CD4-positive, alpha-beta T cell treated with Interleukin-6 for 4 hours (primary cell): ENCODE measurements around the gene PDK2.

Source experiments
- DNase-seq: peaks from one replicate; pipeline ENCODE4 v3.0.0-alpha.2; 2020; ENCODE audit warnings: mixed read lengths

PDK2 gene

DNA sequence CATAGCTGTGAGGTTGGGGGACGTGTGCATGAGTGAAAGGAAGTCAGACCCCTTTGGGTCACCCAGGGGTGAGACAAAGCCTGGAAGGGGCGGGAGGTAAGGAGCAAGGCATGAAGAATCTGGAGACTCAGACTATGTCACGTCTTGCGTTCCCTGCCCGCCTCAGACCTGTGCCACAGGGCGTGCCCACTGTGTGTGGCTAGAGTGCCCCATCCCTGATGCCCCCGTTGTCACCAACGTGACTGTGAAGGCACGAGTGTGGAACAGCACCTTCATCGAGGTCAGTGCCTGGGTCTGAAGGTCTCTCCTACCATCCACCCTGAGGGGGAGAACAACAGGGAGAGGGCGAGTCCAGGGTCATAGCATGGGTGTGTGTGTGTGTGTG, 15.1 kb upstream of the PDK2 start:
- DNase-seq, result no peak

DNA sequence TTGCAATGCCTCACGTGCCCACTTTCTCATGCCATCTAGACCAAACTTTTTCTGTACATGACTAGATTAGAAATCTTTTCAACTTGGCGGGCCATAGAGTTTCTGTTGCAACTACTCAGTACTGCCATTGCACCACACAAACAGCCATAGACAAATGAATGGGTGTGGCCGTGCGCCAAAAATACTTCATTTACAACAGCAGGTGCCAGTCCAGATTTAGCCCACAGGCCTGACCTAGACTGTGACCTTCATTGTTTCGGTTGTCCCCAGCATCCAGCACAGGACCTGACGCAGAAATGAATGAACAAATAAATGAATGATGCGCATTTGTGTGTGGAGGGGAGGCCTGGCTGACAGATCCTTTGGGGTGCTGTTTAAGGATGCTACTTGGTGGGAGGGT, 14.3 kb upstream of the PDK2 start:
- no peak for DNase-seq

DNA sequence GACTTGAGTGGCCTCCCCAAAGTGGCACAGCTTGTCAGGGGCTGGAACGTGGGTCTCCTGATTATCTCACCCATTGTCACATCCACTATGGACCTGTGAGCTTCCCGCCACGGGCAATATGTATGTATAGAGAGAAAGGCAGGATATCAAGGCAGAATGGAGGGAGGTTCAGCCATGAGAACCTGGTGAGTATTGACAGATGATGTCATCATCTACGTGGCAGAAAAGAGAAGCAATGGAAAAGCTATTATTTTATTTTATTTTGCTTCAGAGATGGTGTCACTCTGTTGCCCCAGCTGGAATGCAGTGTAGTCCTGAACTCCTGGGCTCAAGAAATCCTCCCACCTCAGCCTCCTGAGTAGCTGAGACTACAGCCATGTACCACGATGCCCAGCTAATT, 13.4 kb upstream of the PDK2 start:
- no peak for DNase-seq

DNA sequence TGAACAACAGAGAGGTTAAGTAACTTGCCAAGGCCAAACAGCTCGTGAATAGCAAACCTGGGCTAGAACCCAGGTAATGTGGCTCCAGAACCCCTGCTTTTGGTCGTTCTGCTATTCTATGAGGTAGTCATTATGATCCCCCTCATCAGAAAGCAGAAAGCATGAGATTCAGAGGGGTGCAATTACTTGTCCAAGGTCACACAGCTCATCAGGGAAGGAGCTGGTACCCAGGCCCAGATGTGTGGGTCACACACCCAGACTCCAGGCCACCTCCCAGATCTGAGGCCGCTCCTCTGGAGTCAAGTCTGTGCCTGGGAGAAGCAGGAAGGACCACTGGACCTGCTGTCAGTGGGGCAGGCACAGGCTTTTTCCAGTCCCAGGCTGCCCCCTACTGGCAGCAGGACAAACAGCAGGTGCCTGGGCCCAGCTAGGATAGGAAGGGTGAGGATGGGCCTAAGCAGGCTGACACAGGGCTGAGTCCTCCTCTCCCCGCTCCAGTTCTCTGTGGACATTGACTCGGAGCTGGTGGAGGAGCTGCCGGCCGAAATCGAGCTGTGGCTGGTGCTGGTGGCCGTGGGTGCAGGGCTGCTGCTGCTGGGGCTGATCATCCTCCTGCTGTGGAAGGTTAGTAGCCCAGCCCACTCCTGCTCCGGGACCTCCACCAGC, 7.8 kb upstream of the PDK2 start:
- DNase-seq, result peak; percentile 81

DNA sequence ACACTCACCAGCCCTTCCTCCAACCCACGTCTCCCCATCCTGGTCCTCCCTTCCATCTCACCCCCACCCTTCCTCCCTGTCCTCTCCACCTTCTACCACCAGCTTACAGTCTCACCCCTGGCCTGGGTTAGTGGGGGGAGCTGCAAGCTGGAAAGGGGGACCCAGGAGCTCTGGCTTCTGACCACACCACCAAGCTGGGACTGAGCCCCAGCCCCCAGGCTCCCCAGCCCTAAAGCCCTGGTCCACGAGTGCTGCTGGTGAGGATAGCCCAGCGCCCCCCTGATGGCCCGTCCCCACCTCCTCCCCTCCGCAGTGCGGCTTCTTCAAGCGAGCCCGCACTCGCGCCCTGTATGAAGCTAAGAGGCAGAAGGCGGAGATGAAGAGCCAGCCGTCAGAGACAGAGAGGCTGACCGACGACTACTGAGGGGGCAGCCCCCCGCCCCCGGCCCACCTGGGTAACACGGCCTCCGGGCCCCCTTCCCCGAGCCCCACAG, 7.2 kb upstream of the PDK2 start:
- DNase-seq, result no peak

DNA sequence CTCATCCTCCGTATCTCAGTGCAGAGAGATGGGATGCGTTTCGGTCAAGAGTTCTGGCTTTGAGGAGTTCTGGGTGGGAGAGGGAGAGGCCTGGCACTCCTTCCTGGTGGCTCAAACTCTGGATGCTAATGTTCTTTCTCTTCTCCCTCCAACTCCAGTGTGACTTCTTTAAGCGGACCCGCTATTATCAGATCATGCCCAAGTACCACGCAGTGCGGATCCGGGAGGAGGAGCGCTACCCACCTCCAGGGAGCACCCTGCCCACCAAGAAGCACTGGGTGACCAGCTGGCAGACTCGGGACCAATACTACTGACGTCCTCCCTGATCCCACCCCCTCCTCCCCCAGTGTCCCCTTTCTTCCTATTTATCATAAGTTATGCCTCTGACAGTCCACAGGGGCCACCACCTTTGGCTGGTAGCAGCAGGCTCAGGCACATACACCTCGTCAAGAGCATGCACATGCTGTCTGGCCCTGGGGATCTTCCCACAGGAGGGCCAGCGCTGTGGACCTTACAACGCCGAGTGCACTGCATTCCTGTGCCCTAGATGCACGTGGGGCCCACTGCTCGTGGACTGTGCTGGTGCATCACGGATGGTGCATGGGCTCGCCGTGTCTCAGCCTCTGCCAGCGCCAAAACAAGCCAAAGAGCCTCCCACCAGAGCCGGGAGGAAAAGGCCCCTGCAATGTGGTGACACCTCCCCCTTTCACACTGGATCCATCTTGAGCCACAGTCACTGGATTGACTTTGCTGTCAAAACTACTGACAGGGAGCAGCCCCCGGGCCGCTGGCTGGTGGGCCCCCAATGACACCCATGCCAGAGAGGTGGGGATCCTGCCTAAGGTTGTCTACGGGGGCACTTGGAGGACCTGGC, 6.0 kb upstream of the PDK2 start:
- DNase-seq, result no peak

DNA sequence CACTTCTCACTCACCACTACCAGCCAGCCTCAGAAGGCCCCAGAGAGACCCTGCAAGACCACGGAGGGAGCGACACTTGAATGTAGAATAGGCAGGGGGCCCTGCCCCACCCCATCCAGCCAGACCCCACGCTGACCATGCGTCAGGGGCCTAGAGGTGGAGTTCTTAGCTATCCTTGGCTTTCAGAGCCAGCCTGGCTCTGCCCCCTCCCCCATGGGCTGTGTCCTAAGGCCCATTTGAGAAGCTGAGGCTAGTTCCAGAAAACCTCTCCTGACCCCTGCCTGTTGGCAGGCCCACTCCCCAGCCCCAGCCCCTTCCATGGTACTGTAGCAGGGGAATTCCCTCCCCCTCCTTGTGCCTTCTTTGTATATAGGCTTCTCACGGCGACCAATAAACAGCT, 5.1 kb upstream of the PDK2 start:
- no peak for DNase-seq

DNA sequence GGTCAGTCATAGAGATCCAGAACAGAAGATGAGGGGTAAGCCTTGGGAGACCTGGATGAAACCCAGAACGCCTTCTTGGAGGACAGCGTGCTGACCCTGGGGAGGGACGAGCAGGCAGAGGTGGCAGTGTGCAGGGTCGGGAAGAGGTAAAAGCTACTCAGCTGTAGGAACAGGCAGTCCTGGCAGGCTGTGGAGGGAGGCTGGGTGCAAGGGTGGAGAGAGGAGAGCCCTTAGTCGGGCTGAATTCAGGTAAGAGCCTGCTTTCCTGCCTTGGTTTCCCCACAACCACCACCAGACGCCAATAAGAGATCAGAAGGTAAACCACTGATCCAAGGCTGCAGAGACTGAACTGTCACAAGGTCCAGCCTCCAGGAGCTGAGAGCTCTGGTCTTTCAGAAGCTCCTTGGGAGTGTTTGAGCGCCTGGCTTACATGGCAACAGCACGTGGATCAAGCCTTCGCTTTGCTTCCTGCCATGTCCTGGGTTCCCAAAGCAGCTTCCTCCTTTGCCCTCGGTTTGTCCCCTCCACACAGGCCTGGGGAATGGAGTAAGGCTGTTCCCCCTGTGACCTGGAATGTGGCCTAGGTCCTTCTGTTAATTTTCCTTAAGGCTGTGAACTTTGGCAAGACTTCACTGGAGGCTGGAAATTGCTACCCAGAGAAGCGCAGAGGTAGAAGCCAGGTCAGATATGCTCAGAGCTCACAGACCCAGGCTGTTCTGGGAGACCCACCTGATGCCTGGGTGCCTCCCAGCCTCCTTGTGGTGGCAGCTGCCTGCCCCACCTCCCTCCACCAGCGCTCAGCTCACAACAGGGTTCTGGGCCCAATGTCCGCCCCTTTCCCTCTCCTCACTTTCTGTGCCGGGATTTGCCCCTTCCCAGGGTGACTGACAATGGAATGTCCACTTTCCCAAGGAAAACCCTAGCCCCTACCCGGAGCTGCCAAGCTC, 3.9 kb upstream of the PDK2 start:
- no peak for DNase-seq

DNA sequence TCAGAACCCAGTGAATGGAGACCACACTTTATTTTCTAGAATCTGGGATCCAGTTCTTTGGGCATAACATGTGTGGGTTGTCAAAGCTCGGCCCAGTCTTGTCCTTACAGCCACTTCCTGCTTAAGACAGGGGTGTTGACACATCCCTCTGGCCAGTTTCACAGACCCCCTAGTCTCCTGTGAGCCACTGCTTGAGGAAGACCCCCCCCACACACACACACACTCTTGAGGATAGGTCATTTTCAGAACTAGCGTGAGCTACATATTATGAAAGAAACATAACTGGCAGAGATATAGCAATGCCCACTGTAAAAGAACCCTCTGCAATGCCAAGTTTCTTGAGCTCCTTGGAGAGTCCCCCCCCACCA, 3.2 kb upstream of the PDK2 start:
- no peak for DNase-seq

DNA sequence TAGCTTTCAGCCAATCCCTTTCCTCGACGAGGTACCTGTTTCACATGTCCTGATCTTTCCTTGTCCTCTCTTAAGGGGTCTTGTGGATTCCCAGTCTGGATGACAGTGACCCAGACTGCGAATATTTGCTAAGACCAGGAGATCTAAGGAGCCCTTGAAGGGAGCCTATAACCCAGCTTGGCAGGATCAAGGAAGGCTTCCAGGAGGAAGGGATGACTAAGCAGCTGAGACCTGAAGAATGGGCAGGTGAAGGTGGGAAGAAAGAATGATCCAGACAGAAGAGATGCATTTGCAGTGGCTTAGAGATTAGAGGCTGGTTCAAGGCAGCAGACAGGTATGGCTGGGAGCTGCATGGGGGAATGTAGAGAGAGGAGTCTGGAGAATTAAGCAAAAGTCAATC, 1.9 kb upstream of the PDK2 start:
- no peak for DNase-seq

DNA sequence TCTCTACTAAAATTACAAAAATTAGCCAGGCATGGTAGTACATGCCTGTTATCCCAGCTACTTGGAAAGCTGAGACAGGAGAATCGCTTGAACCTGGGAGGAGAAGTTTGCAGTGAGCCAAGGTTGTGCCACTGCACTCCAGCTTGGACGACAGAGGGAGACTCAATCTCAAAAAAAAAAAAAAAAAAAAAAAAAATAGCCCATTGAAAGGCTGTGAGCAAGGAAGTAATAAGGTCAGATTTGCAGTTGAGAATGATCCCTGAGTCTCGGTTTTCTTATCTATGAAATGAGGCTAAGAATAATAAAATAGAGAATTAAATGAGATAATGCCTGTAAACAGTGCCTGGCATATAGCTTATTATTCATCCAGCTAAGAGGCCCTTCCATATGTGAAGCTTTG, 1.3 kb upstream of the PDK2 start:
- no peak for DNase-seq

DNA sequence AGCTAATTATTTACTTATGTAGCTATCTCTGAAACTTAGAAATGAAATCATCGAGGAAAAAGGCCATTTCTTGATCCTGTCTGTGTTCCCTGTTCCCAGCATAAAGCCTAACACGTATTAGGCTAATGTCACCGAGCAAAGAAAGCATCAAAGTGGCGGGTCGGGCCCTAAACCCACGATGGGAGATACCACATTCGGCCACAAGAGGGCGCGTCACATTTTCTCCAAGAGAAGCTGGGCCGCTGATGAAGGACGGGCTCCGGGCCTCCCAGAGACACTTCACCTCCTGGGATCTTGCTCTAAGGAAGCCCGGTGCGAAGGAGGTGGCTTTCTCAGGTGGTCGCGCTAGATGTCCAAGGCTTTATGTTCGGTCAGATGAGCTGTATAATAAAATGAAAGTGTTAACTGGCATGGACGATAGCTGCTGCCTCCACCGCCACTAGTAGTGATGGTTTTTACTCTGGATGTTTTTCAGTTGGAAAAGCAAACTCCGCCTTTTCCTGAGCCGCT, 853 bp upstream of the PDK2 start:
- peak; percentile 94 for DNase-seq

DNA sequence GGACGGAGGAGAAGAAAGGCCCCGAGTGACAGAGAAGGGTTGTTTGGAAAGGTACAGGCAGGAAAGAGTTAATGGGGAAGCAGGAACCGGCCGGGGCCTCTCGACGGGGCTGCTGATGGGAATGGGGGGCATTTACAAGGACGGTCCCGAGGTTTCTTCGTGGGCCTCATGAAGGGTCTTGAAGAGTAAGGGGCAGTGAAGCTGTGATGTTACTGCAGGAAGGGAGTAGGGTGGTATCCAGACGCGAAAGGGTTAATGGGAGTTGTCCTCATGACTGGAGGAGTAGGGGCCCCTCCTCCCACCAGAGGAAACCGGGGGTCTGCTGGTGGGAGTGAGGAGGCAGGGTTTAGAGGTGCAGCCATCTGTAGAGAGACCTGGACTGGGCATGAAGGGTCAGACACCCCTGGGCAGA, 481 bp downstream of the PDK2 start:
- no peak for DNase-seq

DNA sequence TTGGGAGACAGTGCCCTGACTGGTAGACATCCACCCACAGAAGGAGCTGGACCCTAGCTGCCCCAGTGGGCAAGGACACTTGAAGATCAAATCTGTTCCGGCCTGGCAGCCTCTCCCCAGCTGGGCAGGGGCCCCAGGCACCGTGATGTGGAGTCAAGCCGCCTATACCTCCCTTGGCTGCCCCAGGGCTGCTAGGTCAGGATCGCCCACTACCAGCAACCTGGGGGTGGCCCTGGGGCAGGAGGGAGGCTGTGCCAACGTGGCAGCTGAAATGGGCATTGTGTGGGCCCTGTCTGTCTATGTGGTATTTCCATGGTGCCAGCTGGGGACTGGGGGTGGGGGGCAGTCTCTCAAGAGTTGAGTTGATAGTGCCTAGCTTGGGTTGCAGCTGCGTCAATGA, 941 bp downstream of the PDK2 start:
- DNase-seq, result no peak

DNA sequence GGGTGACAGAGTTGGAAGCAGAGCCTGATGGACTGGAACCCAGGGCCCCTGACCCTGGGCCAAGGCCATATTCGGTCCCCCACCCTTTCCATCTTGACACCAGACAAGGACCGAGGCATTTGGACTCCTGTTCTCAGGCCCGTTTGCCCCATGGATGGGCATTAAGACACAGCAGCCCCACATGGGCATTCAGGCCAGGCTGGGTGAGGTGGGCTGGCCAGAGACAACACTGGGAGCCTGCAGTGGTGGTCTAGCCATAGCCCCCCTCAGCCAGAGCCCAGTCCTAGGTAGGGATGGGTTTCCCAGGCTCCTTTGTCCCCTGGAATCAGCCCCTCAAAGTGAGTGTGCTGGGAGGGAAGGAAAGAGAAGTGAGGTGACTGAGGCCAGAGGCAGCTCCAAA, 1.6 kb downstream of the PDK2 start:
- DNase-seq, result no peak

DNA sequence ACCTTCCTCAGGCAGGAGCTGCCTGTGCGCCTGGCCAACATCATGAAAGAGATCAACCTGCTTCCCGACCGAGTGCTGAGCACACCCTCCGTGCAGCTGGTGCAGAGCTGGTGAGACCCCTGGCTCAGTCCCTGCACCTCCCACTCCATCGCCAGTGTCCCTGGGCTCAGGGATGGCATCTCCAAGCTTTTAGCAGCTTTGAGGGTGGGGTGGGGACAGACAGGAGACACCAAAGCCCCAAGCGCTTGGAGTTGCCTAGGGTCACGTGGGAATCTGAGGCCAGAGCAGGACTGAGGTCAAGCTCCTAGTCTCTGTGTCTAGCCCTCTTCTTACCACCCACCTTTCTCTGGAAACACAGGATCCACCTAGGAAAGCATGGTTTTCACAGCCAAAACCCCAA, 2.3 kb downstream of the PDK2 start:
- DNase-seq, result no peak

DNA sequence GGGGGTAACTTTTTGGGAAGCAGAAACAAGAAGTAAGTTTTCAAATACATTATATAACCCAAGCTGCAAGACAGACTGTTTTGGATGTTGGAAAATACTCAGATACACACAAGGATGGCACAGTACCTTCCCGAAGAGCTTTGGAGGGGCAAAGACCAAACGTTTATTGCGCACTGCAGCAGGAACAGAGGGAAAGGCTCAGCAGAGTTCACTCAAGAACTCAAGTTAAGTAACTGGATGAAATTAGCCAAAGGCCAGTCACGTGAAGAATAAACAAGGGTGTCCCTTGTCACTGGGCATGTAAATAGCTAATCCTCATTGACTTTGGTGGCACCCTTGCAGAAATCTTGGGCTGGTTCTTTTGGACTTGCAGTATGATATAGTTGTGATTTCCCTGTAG, 2.8 kb downstream of the PDK2 start:
- no peak for DNase-seq

DNA sequence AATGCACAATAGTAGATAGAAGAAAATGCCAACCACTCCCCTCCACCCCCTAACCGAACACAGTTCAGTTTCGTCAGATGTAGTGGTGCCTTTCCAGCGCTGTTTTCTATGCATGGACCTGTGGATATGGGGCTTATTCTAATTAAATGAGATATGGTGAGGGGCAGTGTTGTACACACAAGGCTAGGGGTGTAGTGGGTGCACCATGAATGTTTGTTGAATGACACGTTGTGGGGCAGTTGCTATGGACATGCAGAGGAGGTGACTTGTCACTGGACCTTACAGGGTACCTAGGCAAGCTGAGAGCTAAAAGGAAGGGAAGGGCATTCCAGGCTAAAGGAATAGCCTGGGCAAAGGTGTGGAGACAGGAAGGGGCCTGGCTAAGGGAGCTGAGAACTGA, 3.4 kb downstream of the PDK2 start:
- DNase-seq, result no peak

DNA sequence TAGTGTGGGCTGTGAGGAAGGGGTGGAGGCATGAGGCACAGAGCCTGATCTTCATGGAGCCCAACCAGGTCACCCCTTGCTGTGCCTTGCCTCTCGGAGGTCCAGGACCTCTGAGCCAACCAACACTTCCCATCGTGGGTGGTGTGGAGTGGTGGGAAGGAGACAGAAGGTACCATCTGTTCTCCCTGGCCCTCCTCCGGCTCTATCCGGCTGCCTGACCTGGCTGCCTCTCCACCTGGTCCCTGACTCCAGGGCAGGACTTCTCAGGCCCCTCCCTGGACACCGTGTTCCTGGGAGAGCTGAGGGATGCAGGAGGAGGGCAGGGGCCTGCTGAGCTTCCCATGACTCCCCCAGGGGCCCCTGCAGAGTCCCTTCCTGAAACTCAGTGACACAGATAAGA, 3.9 kb downstream of the PDK2 start:
- DNase-seq, result no peak

DNA sequence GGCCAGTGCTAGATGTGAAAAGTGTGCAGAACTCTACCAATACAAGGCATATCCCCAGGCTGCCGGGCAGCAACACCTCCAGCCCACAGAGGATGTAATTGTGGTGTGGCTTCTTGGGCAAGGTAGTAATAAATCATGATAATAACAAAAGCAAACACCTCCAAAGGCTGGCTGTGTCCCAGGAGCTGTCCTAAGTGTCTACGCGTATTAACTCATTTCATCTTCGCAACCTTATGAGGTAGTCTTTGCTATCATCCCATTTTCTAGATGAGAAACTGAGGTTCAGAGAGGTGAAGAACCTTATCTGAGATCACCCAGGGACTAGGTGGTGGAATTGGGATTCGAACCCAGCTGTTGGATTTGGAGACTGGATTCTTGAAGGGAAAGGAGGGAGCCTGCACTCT, 5.3 kb downstream of the PDK2 start:
- no peak for DNase-seq

DNA sequence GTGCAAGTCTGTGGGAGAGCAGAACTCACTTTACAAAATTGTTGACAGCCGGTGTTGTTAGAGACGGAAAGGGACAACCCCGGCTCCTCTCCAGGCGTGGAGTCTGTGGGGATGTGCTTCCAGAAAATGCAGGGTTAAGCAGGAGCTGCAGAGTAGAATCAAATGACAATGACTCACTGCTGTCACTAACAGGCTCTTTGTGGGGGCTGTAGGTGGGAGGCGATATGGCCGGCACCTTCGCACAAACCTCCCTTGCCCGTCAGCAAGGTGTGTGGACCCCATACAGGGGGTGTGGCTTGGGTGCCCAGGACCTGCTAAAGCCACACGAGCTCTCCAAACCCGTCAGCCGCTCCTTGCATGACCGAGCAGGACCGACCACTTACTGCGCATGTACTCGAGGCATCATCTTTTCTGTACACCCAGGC, 5.8 kb downstream of the PDK2 start:
- DNase-seq, result no peak

DNA sequence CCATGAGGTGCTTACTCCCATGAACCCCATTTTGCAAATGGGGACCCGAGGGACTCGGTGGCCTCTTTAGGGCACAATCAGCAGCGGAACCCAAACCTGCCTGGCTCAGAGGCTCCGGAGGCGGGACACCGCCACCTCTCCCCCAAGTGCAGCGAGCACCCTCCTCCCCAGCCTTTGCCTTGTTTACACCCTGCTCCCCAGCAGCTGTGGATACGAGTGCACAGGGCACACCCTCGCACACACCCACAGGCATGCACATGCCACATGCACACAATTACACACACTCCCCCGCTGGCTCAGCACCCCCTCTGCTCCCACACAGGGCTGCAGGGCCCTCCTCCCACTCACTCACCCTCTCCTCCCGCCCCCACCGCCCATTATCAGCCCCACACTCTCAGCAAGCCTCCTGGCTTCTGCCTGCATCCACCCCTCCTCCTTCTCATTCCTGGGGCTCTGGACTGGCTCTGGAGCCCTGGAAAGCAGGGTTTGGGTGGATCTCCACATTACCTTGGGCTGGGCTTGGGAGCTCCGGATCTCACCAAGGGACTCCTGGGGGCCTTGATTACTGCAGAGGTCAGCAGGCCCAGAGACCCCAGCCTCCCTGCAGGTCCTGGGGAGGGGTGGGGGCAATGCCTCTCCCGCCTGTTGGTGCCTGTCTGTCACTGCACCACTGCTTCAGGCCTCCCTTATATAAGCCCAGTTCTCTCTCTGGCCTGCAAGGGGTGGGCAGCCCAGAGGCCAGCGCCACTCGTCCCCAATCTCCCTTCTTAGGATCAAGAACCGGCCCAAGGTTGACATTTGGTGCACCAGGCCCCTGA, 6.4 kb downstream of the PDK2 start:
- DNase-seq, result no peak
